Fibroblast of villous mesenchyme (primary cell): ENCODE measurements around the gene CDKN2AIPNL. TPM values are rescaled to one million over a fixed set of nuclear protein-coding genes. Genes with fewer than 3 reads are reported as not detected.

Source experiments
- DNase-seq: peaks from one replicate; pipeline ENCODE4 v3.0.0-alpha.2; 2010; ENCODE audit warnings: low read depth
- H3K4me3 ChIP-seq: 2 replicates; pipeline ENCODE4 v1.5.1; 2011; ENCODE audit warnings: low read depth, mild to moderate bottlenecking, low read length
- total RNA-seq: library from RNA; depleted of rRNA; stranded (reverse); fragments of >200 nt; gene quantifications from 2 replicates; pipeline ENCODE4 v1.2.3, GENCODE V29; 2012
- TF ChIP-seq, protein P1 (sequence below): IDR thresholded peaks from 2 replicates; pipeline ENCODE4 v1.5.1; 2012; ENCODE audit warnings: low read depth, mild to moderate bottlenecking, low read length; ENCODE audit not compliant: insufficient read depth

CDKN2AIPNL gene
- total RNA-seq, 1 donor, result 30.7 TPM

DNA sequence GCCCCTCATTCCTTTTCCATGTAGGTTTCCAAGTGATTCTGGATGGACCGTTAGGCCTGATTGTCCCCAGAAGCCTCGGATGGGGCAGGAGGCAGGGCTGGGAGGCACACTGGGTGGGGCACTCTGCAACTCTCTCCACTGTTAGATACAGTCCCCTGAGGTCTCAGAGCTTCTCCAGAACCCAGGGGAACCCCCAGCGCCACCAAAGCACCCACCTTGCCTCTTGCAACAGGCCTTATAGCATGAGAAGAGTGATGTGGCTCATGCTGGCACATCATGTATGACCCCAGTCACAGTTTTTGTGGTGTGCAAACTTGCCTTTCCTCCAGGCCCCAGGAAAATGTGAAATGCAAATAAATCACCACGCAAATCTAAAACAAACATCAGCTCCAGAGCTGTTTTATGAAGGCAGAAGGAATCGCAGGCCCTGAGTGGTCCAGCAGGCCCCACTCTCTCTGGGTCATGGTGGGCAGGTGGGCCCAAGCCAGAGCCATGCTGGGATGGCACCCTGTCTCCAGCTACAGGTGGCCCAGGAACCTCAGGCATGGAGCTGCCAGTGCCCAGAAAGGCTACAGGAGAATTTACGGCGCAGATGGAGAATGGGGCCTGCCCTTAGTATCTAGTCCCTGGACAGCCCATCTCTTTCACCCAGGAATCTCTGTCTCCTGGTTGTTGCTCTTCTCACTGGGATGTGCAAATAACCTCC lies 36.3 kb upstream of the CDKN2AIPNL start:
- TF ChIP-seq, protein P1, sequence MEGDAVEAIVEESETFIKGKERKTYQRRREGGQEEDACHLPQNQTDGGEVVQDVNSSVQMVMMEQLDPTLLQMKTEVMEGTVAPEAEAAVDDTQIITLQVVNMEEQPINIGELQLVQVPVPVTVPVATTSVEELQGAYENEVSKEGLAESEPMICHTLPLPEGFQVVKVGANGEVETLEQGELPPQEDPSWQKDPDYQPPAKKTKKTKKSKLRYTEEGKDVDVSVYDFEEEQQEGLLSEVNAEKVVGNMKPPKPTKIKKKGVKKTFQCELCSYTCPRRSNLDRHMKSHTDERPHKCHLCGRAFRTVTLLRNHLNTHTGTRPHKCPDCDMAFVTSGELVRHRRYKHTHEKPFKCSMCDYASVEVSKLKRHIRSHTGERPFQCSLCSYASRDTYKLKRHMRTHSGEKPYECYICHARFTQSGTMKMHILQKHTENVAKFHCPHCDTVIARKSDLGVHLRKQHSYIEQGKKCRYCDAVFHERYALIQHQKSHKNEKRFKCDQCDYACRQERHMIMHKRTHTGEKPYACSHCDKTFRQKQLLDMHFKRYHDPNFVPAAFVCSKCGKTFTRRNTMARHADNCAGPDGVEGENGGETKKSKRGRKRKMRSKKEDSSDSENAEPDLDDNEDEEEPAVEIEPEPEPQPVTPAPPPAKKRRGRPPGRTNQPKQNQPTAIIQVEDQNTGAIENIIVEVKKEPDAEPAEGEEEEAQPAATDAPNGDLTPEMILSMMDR, result no peak
- no peak overlapping the region for H3K4me3 ChIP-seq
- no peak for DNase-seq

GRCh38 chr5:134446938-134447337 lies 35.3 kb upstream of the CDKN2AIPNL start:
- DNase-seq, result no peak
- TF ChIP-seq, protein P1, result no peak
- H3K4me3 ChIP-seq, result no peak overlapping the region

DNA sequence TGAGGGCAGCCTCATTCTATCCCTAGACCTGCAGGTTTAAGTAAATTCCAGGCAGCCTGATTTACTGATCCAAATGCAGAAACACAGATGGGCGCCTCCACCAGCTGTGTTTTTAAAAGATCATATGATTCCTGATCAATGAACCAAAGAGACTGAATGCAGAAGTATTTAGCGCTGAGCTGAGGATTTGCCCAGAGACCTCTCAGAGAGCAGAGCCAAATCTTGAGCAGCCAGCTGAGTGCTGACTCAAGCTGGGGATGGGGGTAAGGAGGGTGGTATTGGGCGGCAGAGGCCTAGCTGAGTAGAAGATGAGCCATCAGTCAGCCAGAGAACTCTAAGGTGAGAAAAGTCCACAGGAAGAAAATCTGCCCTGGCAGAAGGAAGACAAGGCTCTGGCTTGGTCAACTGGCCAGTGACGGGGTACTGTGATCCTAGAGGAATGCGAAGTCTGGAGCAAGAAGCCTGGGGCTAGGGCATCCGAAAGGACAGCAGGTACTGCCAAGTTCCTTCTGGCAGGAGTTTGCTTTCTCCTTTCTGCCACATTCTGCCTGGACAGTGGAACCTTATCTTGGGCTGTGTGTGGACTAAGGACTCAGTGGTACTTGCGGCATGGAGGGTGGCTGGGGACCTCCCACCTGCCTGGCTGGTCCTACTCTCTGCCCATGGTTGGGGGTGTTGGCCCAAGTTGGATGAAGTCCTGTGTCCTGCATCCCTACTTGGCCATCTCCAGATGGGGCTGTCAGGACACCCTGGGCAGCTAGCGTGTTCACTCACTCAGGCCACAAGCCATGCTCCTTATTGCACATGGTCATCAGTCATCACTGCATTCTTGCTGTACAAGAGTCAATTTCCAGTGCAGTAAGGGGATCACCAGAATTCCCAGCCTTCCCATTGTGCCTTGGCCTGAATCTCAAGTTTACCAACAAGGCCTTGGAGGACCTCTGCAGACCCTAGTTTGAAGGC lies 34.5 kb upstream of the CDKN2AIPNL start:
- TF ChIP-seq, protein P1, result no peak
- no peak overlapping the region for H3K4me3 ChIP-seq
- DNase-seq, result no peak

GRCh38 chr5:134444941-134445471 lies 33.3 kb upstream of the CDKN2AIPNL start:
- TF ChIP-seq, protein P1, result no peak
- H3K4me3 ChIP-seq, result no peak overlapping the region
- DNase-seq, result no peak

DNA sequence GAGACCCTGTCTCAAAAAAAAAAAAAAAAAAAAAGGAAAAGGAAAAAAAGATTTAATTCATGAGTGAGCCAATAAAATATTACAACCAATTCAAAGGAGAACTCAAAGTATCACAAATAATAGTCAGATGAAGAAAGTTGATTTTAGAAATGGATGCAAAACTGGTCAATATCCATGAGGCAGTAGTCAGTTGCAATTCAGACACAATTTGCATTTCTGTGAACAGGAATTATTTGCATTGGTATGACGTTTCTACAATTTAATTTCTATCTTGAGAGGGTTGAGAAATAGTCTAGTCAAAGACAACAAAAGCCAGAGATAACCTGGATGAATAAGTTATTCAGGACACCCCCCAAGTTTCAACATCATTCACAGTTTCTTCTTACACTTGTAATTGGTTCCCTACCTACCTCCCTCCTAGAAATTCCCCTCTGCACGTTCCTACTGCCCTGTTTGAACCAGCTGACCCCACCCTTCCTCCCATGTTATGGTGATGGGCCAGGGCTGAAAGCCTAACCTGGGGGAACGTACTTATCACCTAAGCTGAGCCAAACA lies 28.6 kb upstream of the CDKN2AIPNL start:
- TF ChIP-seq, protein P1, result no peak
- DNase-seq, result no peak
- H3K4me3 ChIP-seq, result no peak overlapping the region

DNA sequence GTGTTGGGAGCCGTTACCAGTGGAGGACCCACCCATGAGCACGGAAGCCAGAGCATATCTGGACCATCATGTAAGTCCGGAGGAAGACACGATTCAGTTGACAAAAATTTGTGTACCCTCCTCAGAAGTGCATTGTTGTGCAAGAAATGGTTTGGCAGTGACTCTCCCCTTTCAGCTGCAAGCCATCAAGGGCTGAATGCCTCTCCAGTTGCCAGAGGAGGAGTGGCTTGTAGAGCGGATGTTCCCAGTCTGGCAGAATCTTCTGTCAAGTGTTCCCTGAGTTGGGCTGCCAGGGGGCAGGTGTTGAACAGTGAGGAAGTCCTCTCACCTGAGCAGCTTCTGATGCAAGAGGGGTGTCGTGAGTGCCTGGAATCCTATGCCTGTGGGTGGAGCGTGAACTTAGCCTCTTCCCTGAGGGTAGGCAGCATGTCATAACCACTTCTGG lies 27.6 kb upstream of the CDKN2AIPNL start:
- DNase-seq, result peak; percentile 92
- no peak overlapping the region for H3K4me3 ChIP-seq
- TF ChIP-seq, protein P1, result no peak
